Neural cell (in vitro differentiated cells): ENCODE measurements around the gene CDRT4. TPM values are rescaled to one million over a fixed set of nuclear protein-coding genes. Genes with fewer than 3 reads are reported as not detected.

Experiments used
- H2AFZ ChIP-seq: fragments of 200-600, 300-800 bp; sonication (generic), shearing (Covaris generic); 2 replicates; pipeline ENCODE4 v1.6.0; 2014; ENCODE audit warnings: low read depth, mild to moderate bottlenecking, antibody characterized with exemption, low read length, moderate library complexity
- H3F3A ChIP-seq: fragments of 200-600 bp; shearing (Covaris generic); 2 replicates; pipeline ENCODE4 v1.6.1; 2016; ENCODE audit warnings: mild to moderate bottlenecking, moderate library complexity, mixed read lengths, antibody characterized with exemption, low read length; ENCODE audit not compliant: insufficient read depth, poor library complexity, severe bottlenecking
- H3K27ac ChIP-seq: fragments of 200-600, 300-800 bp; sonication (generic), shearing (Covaris generic); 2 replicates; pipeline ENCODE4 v1.5.1; 2014; ENCODE audit warnings: mild to moderate bottlenecking, low read length, moderate library complexity
- H3K27me3 ChIP-seq: fragments of 300-800, 200-600 bp; sonication (generic), shearing (Covaris generic); 2 replicates; pipeline ENCODE4 v1.6.0; 2014; ENCODE audit warnings: mild to moderate bottlenecking, low read depth, low read length, moderate library complexity; ENCODE audit not compliant: insufficient read depth
- H3K36me3 ChIP-seq: fragments of 300-800, 200-600 bp; sonication (generic), shearing (Covaris generic); 2 replicates; pipeline ENCODE4 v1.5.1; 2014; ENCODE audit warnings: mild to moderate bottlenecking, antibody characterized with exemption, low read length, moderate library complexity; ENCODE audit not compliant: insufficient read depth
- H3K4me2 ChIP-seq: fragments of 300-800, 200-600 bp; sonication (generic), shearing (Covaris generic); 2 replicates; pipeline ENCODE4 v1.6.0; 2014; ENCODE audit warnings: mild to moderate bottlenecking, low read length
- H3K4me3 ChIP-seq: fragments of 300-800, 200-600 bp; sonication (generic), shearing (Covaris generic); 2 replicates; pipeline ENCODE4 v1.5.1; 2014; ENCODE audit warnings: mild to moderate bottlenecking, low read length, moderate library complexity
- H3K79me2 ChIP-seq: fragments of 200-600 bp; shearing (Covaris generic); replicated peaks from 2 replicates; pipeline ENCODE4 v1.6.0; 2014; ENCODE audit warnings: mild to moderate bottlenecking, low read length, moderate library complexity; ENCODE audit not compliant: insufficient read depth
- H3K9ac ChIP-seq: fragments of 300-800, 200-600 bp; sonication (generic), shearing (Covaris generic); 2 replicates; pipeline ENCODE4 v1.6.1; 2016; ENCODE audit warnings: mild to moderate bottlenecking, low read length, mixed read lengths
- H3K9me2 ChIP-seq: fragments of 200-600 bp; shearing (Covaris generic); 2 replicates; pipeline ENCODE4 v1.6.1; 2016; ENCODE audit warnings: mild to moderate bottlenecking, low read length, mixed read lengths; ENCODE audit not compliant: insufficient read depth
- H3K9me3 ChIP-seq: fragments of 200-600, 300-800 bp; sonication (generic), shearing (Covaris generic); 2 replicates; pipeline ENCODE4 v1.6.1; 2016; ENCODE audit warnings: mild to moderate bottlenecking, mixed run types, low read length, moderate library complexity, mixed read lengths
- H4K20me1 ChIP-seq: fragments of 200-600 bp; shearing (Covaris generic); 2 replicates; pipeline ENCODE4 v1.6.1; 2016; ENCODE audit warnings: mild to moderate bottlenecking, mixed run types; ENCODE audit not compliant: insufficient read depth
- EP300 ChIP-seq: fragments of 450-650 bp; conservative IDR thresholded peaks from 2 replicates; pipeline ENCODE4 v1.6.1; 2014; ENCODE audit warnings: antibody characterized with exemption, mild to moderate bottlenecking, moderate library complexity; ENCODE audit not compliant: poor library complexity, severe bottlenecking
- EZH2 ChIP-seq: fragments of 200-600, 300-800 bp; shearing (Covaris generic), sonication (generic); IDR thresholded peaks from 2 replicates; pipeline ENCODE4 v1.6.1; 2014; ENCODE audit warnings: antibody characterized with exemption, low read length, borderline replicate concordance, mild to moderate bottlenecking; ENCODE audit not compliant: insufficient read depth, poor library complexity, severe bottlenecking
- MXI1 ChIP-seq: fragments of 450-650 bp; conservative IDR thresholded peaks from 2 replicates; pipeline ENCODE4 v1.6.1; 2014; ENCODE audit warnings: antibody characterized with exemption, mild to moderate bottlenecking; ENCODE audit not compliant: poor library complexity, severe bottlenecking
- POLR2AphosphoS5 ChIP-seq: IDR thresholded peaks from 2 replicates; pipeline ENCODE4 v1.6.1; 2012
- RAD21 ChIP-seq: fragments of 450-650 bp; conservative IDR thresholded peaks from 2 replicates; pipeline ENCODE4 v1.6.1; 2014; ENCODE audit warnings: antibody characterized with exemption, mild to moderate bottlenecking, moderate library complexity
- SMC3 ChIP-seq: fragments of 450-650 bp; conservative IDR thresholded peaks from 2 replicates; pipeline ENCODE4 v1.6.1; 2014; ENCODE audit warnings: antibody characterized with exemption, mild to moderate bottlenecking, moderate library complexity; ENCODE audit not compliant: poor library complexity
- TAF1 ChIP-seq: IDR thresholded peaks from 2 replicates; pipeline ENCODE4 v1.6.1; 2012; ENCODE audit warnings: low read depth
- polyA plus RNA-seq: library from polyadenylated mRNA; depleted of rRNA; stranded (reverse); fragments of >200 nt; gene quantifications from 2 replicates; pipeline ENCODE4 v1.2.3, GENCODE V29; 2014
- TF ChIP-seq, protein P1 (sequence below): fragments of 450-650 bp; IDR thresholded peaks from 2 replicates; pipeline ENCODE4 v1.5.1; 2014; ENCODE audit warnings: antibody characterized with exemption, mild to moderate bottlenecking, moderate library complexity; ENCODE audit not compliant: poor library complexity, severe bottlenecking
- TF ChIP-seq, protein P2 (sequence below): IDR thresholded peaks from 2 replicates; pipeline ENCODE4 v1.6.1; 2012; ENCODE audit warnings: borderline replicate concordance

CDRT4 gene
- polyA plus RNA-seq, 1 donor from 2014 or later: 22.5 TPM

DNA sequence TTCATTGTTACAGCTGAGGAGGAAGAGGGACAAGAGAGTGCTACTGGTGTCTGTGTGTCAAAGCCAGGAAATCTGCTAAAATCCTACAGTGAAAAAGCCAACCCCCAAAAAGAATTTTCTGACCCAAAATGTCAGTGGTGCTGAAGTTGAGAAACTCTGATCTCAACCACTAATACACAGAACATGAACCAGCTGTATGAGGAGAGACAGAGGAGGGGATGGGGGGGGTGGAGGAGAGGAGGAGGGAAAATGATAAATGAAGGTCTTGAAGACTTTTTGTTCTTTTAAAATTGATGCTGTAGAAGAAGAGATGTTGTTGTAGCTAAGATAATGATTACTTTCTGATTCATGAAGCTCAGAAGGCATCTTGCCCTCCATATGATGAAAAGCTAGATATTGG, 27.4 kb upstream of the CDRT4 start:
- Histone ChIP-seq H3K27ac (no peak overlapping the region), H3K36me3 (no peaks in the 10 kb centered on the region), H3K9me3 (no peaks in the 10 kb centered on the region), H4K20me1 (no peaks in the 10 kb centered on the region), H2AFZ (no peak overlapping the region), H3K79me2 (no peaks in the 10 kb centered on the region), H3K9me2 (no peaks in the 10 kb centered on the region), H3F3A (no peaks in the 10 kb centered on the region), H3K4me2 (no peak overlapping the region), H3K9ac (no peak overlapping the region), H3K4me3 (no peak overlapping the region), H3K27me3 (no peaks in the 10 kb centered on the region)
- TF ChIP-seq, protein P1, sequence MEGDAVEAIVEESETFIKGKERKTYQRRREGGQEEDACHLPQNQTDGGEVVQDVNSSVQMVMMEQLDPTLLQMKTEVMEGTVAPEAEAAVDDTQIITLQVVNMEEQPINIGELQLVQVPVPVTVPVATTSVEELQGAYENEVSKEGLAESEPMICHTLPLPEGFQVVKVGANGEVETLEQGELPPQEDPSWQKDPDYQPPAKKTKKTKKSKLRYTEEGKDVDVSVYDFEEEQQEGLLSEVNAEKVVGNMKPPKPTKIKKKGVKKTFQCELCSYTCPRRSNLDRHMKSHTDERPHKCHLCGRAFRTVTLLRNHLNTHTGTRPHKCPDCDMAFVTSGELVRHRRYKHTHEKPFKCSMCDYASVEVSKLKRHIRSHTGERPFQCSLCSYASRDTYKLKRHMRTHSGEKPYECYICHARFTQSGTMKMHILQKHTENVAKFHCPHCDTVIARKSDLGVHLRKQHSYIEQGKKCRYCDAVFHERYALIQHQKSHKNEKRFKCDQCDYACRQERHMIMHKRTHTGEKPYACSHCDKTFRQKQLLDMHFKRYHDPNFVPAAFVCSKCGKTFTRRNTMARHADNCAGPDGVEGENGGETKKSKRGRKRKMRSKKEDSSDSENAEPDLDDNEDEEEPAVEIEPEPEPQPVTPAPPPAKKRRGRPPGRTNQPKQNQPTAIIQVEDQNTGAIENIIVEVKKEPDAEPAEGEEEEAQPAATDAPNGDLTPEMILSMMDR: no peak
- TF ChIP-seq, protein P2, sequence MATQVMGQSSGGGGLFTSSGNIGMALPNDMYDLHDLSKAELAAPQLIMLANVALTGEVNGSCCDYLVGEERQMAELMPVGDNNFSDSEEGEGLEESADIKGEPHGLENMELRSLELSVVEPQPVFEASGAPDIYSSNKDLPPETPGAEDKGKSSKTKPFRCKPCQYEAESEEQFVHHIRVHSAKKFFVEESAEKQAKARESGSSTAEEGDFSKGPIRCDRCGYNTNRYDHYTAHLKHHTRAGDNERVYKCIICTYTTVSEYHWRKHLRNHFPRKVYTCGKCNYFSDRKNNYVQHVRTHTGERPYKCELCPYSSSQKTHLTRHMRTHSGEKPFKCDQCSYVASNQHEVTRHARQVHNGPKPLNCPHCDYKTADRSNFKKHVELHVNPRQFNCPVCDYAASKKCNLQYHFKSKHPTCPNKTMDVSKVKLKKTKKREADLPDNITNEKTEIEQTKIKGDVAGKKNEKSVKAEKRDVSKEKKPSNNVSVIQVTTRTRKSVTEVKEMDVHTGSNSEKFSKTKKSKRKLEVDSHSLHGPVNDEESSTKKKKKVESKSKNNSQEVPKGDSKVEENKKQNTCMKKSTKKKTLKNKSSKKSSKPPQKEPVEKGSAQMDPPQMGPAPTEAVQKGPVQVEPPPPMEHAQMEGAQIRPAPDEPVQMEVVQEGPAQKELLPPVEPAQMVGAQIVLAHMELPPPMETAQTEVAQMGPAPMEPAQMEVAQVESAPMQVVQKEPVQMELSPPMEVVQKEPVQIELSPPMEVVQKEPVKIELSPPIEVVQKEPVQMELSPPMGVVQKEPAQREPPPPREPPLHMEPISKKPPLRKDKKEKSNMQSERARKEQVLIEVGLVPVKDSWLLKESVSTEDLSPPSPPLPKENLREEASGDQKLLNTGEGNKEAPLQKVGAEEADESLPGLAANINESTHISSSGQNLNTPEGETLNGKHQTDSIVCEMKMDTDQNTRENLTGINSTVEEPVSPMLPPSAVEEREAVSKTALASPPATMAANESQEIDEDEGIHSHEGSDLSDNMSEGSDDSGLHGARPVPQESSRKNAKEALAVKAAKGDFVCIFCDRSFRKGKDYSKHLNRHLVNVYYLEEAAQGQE: no peak
- TF ChIP-seq MXI1 (no peak), POLR2AphosphoS5 (no peak), EP300 (no peak)

- H3K9ac ChIP-seq: no peak overlapping the region
- TF ChIP-seq TAF1 (no peak), MXI1 (no peak), EZH2 (no peak), EP300 (no peak), RAD21 (no peak), POLR2AphosphoS5 (no peak), SMC3 (no peak)
- TF ChIP-seq, protein P2: no peak
- TF ChIP-seq, protein P1: no peak
- H3K9me3 ChIP-seq: no peaks in the 10 kb centered on the region
- no peaks in the 10 kb centered on the region for H3K79me2 ChIP-seq
- H4K20me1 ChIP-seq: no peaks in the 10 kb centered on the region
- no peaks in the 10 kb centered on the region for H3K36me3 ChIP-seq
- no peaks in the 10 kb centered on the region for H3K9me2 ChIP-seq
- H3K4me2 ChIP-seq: no peak overlapping the region
- H2AFZ ChIP-seq: no peak overlapping the region
- no peaks in the 10 kb centered on the region for H3K27me3 ChIP-seq
- no peaks in the 10 kb centered on the region for H3F3A ChIP-seq
- H3K4me3 ChIP-seq: no peak overlapping the region
- H3K27ac ChIP-seq: no peak overlapping the region
These were observed 26.2 kb upstream of the CDRT4 start for GRCh38 chr17:15493693-15494035.
